GM18507 (cell line): ENCODE data around the gene FNDC11.

Source experiments
- DNase-seq: peaks from one replicate; pipeline ENCODE4 v3.0.0; 2011; ENCODE audit warnings: low read depth; ENCODE audit not compliant: insufficient read length; ENCODE audit errors: extremely low spot score
- FAIRE-seq: peaks from 2 replicates; lab custom pipeline; 2011; peaks lifted over from hg19 to GRCh38; lab: Jason Lieb, UNC

FNDC11 gene

GRCh38 chr20:63522091-63522868, 31.7 kb upstream of the FNDC11 start:
- no peak for DNase-seq
- FAIRE-seq: no peak

GRCh38 chr20:63522981-63523611, 30.9 kb upstream of the FNDC11 start:
- FAIRE-seq: no peak

GRCh38 chr20:63525185-63525584, 28.8 kb upstream of the FNDC11 start:
- DNase-seq: no peak

More at GRCh38 chr20:63522981-63523611, 30.9 kb upstream of the FNDC11 start:
- no peak for DNase-seq

GRCh38 chr20:63525971-63526370, 28.0 kb upstream of the FNDC11 start:
- no peak for DNase-seq
- no peak for FAIRE-seq

More at GRCh38 chr20:63525185-63525584, 28.8 kb upstream of the FNDC11 start:
- FAIRE-seq: no peak

GRCh38 chr20:63527184-63527583, 26.8 kb upstream of the FNDC11 start:
- DNase-seq (no peak), FAIRE-seq (no peak)

- no peak for DNase-seq
- no peak for FAIRE-seq
Observed at GRCh38 chr20:63529180-63529860, 24.6 kb upstream of the FNDC11 start.

- no peak for FAIRE-seq
Observed at GRCh38 chr20:63529861-63530787, 23.8 kb upstream of the FNDC11 start.

GRCh38 chr20:63530788-63531160, 23.2 kb upstream of the FNDC11 start:
- FAIRE-seq (no peak), DNase-seq (no peak)

More at GRCh38 chr20:63529861-63530787, 23.8 kb upstream of the FNDC11 start:
- DNase-seq: no peak

- FAIRE-seq: no peak
- DNase-seq: no peak
Observed at GRCh38 chr20:63531686-63532448, 22.1 kb upstream of the FNDC11 start.

- DNase-seq (no peak), FAIRE-seq (no peak)
Observed at GRCh38 chr20:63532449-63532971, 21.4 kb upstream of the FNDC11 start.

- no peak for DNase-seq
- no peak for FAIRE-seq
Observed at GRCh38 chr20:63533388-63533787, 20.6 kb upstream of the FNDC11 start.

- FAIRE-seq (no peak), DNase-seq (no peak)
Observed at GRCh38 chr20:63533871-63534393, 20.0 kb upstream of the FNDC11 start.

- no peak for FAIRE-seq
- no peak for DNase-seq
Observed at GRCh38 chr20:63534427-63534830, 19.5 kb upstream of the FNDC11 start.

GRCh38 chr20:63534831-63535651, 18.9 kb upstream of the FNDC11 start:
- FAIRE-seq (no peak), DNase-seq (no peak)

GRCh38 chr20:63536241-63536977, 17.6 kb upstream of the FNDC11 start:
- DNase-seq: no peak
- FAIRE-seq: no peak

GRCh38 chr20:63536997-63537524, 16.9 kb upstream of the FNDC11 start, which contains the start of gene PTK6:
PTK6 (minus strand) TSS chr20:63537376; CDS start chr20:63537314, 62 bp downstream.
- FAIRE-seq (no peak), DNase-seq (no peak)
